Measurements from ENCODE around the gene RBM33. TPM values are rescaled to one million over a fixed set of nuclear protein-coding genes. Genes with fewer than 3 reads are reported as not detected.

RBM33 gene
- total and polyA plus RNA-seq, 2 of the 4 experiments (the other 2 are of a cell fraction) = 7.3 to 10.8 TPM

DNA sequence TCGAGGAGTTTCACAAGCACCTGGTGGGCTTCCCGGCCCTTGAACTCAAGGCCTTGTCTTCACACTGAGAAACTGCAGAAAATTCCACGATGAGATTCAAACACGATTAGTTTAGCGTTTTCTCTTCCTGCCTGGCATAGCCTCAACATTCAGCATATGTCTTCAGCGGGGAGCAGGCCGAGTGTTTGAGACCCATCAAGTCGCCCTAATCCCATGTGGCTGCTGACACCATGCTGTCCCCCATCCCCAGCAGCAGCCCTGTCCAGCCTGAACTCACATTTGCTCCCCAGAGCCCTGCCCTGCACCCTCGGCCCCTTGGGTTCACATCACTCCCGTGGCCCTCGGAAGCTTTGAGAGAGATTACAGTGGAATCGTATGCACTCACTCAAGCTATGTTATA lies 35.3 kb upstream of the RBM33 start:
- no peak overlapping the region for H2AK5ac ChIP-seq (ENCODE audit: low read depth, low read length)
- ChIA-PET CTCF (no interaction called here), POLR2A (ENCODE audit: unreplicated experiment) (no interaction called here)
- no peaks in the 10 kb centered on the region for H3K9me3 ChIP-seq (ENCODE audit: control insufficient read depth, insufficient read depth, low read length)
- H3K9ac ChIP-seq (ENCODE audit: low read depth, low read length) = no peak overlapping the region
- H2BK20ac ChIP-seq (ENCODE audit: low read depth, low read length) = no peak overlapping the region
- no peak overlapping the region for H4K91ac ChIP-seq (ENCODE audit: insufficient read depth, low read depth, low read length)
- no peak overlapping the region for H2BK120ac ChIP-seq (ENCODE audit: low read depth, low read length)
- WGBS, 2 experiments (ENCODE audit: extremely low coverage in 2 of 2, insufficient read length in 1 of 2) = 80% methylated on average over 3 of the region's 12 CpGs; no CpG with 5 or more reads in 1 of the 2 experiments
- TF ChIP-seq SMC3 (IDR thresholded peaks at IDR 0.05; ENCODE audit: low read depth, low read length) (no peak), MAZ (IDR thresholded peaks at IDR 0.05; ENCODE audit: borderline replicate concordance, low read depth, low read length) (no peak), BHLHE40 (IDR thresholded peaks at IDR 0.05; ENCODE audit: low read depth, low read length) (no peak), RAD21 (IDR thresholded peaks at IDR 0.05; ENCODE audit: low read length) (no peak), RFX5 (IDR thresholded peaks at IDR 0.05; ENCODE audit: low read depth, low read length) (no peak), NFE2L2 (IDR thresholded peaks at IDR 0.05; ENCODE audit: low read depth, low read length) (no peak), CHD1 (IDR thresholded peaks at IDR 0.05; ENCODE audit: low read depth, low read length) (no peak), CEBPB (IDR thresholded peaks at IDR 0.05; ENCODE audit: low read depth, low read length) (no peak), MAFK (IDR thresholded peaks at IDR 0.05; ENCODE audit: low read depth, low read length) (no peak), POLR2A (IDR thresholded peaks at IDR 0.05; ENCODE audit: low read depth, low read length) (no peak), MXI1 (IDR thresholded peaks at IDR 0.05; ENCODE audit: borderline replicate concordance, low read depth, low read length) (no peak), RCOR1 (IDR thresholded peaks at IDR 0.05; ENCODE audit: insufficient replicate concordance, low read length) (no peak), FOS (IDR thresholded peaks at IDR 0.05; ENCODE audit: low read depth, low read length) (no peak)
- TF ChIP-seq, protein P1, sequence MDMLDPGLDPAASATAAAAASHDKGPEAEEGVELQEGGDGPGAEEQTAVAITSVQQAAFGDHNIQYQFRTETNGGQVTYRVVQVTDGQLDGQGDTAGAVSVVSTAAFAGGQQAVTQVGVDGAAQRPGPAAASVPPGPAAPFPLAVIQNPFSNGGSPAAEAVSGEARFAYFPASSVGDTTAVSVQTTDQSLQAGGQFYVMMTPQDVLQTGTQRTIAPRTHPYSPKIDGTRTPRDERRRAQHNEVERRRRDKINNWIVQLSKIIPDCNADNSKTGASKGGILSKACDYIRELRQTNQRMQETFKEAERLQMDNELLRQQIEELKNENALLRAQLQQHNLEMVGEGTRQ (IDR thresholded peaks at IDR 0.05; ENCODE audit: low read depth, low read length) = no peak
- TF ChIP-seq, protein P2, sequence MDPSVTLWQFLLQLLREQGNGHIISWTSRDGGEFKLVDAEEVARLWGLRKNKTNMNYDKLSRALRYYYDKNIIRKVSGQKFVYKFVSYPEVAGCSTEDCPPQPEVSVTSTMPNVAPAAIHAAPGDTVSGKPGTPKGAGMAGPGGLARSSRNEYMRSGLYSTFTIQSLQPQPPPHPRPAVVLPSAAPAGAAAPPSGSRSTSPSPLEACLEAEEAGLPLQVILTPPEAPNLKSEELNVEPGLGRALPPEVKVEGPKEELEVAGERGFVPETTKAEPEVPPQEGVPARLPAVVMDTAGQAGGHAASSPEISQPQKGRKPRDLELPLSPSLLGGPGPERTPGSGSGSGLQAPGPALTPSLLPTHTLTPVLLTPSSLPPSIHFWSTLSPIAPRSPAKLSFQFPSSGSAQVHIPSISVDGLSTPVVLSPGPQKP (IDR thresholded peaks at IDR 0.05; ENCODE audit: borderline replicate concordance, low read depth, low read length) = no peak
- TF ChIP-seq, protein P3, sequence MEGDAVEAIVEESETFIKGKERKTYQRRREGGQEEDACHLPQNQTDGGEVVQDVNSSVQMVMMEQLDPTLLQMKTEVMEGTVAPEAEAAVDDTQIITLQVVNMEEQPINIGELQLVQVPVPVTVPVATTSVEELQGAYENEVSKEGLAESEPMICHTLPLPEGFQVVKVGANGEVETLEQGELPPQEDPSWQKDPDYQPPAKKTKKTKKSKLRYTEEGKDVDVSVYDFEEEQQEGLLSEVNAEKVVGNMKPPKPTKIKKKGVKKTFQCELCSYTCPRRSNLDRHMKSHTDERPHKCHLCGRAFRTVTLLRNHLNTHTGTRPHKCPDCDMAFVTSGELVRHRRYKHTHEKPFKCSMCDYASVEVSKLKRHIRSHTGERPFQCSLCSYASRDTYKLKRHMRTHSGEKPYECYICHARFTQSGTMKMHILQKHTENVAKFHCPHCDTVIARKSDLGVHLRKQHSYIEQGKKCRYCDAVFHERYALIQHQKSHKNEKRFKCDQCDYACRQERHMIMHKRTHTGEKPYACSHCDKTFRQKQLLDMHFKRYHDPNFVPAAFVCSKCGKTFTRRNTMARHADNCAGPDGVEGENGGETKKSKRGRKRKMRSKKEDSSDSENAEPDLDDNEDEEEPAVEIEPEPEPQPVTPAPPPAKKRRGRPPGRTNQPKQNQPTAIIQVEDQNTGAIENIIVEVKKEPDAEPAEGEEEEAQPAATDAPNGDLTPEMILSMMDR (conservative IDR thresholded peaks at IDR 0.05; ENCODE audit: low read depth, low read length) = no peak
- H3K18ac ChIP-seq (ENCODE audit: low read depth, low read length) = no peak overlapping the region
- H3K27me3 ChIP-seq (ENCODE audit: control insufficient read depth, insufficient read depth, low read length) = peaks cover 6% of the 10 kb centered on the region
- no peak overlapping the region for H4K5ac ChIP-seq (ENCODE audit: low read depth, low read length)
- H3K4me3 ChIP-seq (ENCODE audit: insufficient read depth, low read depth, low read length) = no peak overlapping the region
- no peak overlapping the region for H2BK15ac ChIP-seq (ENCODE audit: low read depth, low read length)
- dilution Hi-C loops (cut with HindIII; ENCODE audit: low sequenced_read_pairs, unreplicated experiment) = no loop called here
- no TSS peak for BruUV-seq (replicated peaks)
- no peak overlapping the region for H3K4ac ChIP-seq (ENCODE audit: low read depth, low read length)
- ATAC-seq (ENCODE audit: low read depth) (no peak), DNase-seq (no peak)
- H3K4me1 ChIP-seq (ENCODE audit: control insufficient read depth, insufficient read depth, low read length) = no peaks in the 10 kb centered on the region
- no peak overlapping the region for H3K14ac ChIP-seq (replicated peaks; ENCODE audit: low read depth, low read length)
- no peak overlapping the region for H4K8ac ChIP-seq (ENCODE audit: low read depth in 2 of 2, low read length in 2 of 2)
- H3K27ac ChIP-seq (ENCODE audit: insufficient read depth, low read length) = no peak overlapping the region
- in situ Hi-C loops (cut with MboI; ENCODE audit: low sequenced_read_pairs) = loop anchor here (10.0 kb wide), 1 partner anchor 146 kb away; no protein-coding TSS in a partner anchor
- H3K9me1 ChIP-seq (ENCODE audit: insufficient read depth, low read length) = no peaks in the 10 kb centered on the region
- H3K79me1 ChIP-seq (ENCODE audit: low read depth in 1 of 2, low read length in 2 of 2) = no peaks in the 10 kb centered on the region
- no peak overlapping the region for H3K4me2 ChIP-seq (ENCODE audit: low read depth, low read length)
- H2AFZ ChIP-seq (replicated peaks; ENCODE audit: low read length, poor library complexity) = no peak overlapping the region
- H3K36me3 ChIP-seq (ENCODE audit: control insufficient read depth, insufficient read depth, low read length) = no peaks in the 10 kb centered on the region
- no peak overlapping the region for H3K23ac ChIP-seq (ENCODE audit: low read depth, low read length)
- no peak overlapping the region for H3K56ac ChIP-seq (ENCODE audit: extremely low read depth, insufficient read depth, low read length)
- no peak overlapping the region for H2BK5ac ChIP-seq (ENCODE audit: low read depth, low read length, poor library complexity, severe bottlenecking)
- no peak overlapping the region for H2AK9ac ChIP-seq (replicated peaks; ENCODE audit: low read depth, low read length, poor library complexity)
- no peaks in the 10 kb centered on the region for H4K20me1 ChIP-seq (ENCODE audit: insufficient read depth, low read length)
- intact Hi-C loops (cut with micrococcal nuclease) = no loop called here
